ENCODE results near the gene NEUROG2.

GRCh38 chr4:112511093-112511802 is 4.7 kb downstream of the NEUROG2 start:
- TF ChIP-seq CTCF (IDR thresholded peaks at IDR 0.05; ENCODE audit: borderline replicate concordance, extremely low read depth, low read length, poor library complexity, severe bottlenecking) (no peak), EZH2 (IDR thresholded peaks at IDR 0.05; ENCODE audit: borderline replicate concordance, low read depth, low read length, severe bottlenecking) (no peak)

All from DND-41 (cell line).